ENCODE measurements around the gene PTGS1.

PTGS1 gene

GRCh38 chr9:122374885-122375420 lies 4.1 kb downstream of the PTGS1 start:
- no peak for DNase-seq (ENCODE audit: low read depth)

- no peak for DNase-seq (ENCODE audit: low read depth)
Measured at GRCh38 chr9:122376796-122377195, 6.0 kb downstream of the PTGS1 start.

DNA sequence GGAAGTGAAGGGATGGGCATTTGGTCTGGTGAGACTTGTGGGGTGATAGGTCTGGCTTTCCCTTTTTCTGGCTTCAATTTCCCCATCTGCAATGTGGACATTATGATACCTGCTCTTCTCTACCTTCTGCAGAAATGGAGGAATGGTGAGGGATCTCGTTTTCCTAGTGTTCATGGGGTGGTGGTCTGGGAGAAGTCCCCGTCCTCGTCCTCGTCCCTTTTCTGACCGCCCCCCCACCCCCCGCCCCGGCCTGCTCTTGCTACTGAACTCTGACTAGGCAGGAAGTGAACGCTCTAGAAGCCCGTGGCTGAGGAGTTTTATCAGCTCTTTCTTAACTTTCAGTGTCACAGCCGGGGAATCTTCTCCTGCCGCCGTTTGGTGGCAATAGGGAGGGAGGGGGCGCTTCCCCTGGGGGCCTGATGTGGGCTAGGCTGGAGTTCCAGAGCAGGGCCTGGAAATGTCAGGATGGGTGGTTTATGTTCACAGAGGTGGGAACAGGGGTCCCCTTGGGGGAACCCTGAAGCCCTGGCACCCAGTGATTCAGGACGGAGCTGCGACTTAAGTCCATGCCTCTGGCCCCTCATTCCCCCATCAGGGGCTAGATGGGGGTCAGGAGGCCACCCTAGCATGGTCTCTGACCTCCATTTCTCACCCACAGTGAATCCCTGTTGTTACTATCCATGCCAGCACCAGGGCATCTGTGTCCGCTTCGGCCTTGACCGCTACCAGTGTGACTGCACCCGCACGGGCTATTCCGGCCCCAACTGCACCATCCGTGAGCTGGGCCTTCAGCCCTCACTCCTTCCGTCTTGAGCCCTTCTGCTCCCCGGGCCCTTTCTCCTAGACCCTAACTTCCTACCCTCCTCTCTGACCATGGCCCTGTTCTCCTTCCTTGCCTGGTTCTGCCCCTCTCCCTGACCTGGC lies 6.7 kb downstream of the PTGS1 start:
- no peak for DNase-seq (ENCODE audit: low read depth)

- no peak for DNase-seq (ENCODE audit: low read depth)
Measured at GRCh38 chr9:122378236-122378635, 7.4 kb downstream of the PTGS1 start.

GRCh38 chr9:122379340-122379739 lies 8.5 kb downstream of the PTGS1 start:
- no peak for DNase-seq (ENCODE audit: low read depth)

DNA sequence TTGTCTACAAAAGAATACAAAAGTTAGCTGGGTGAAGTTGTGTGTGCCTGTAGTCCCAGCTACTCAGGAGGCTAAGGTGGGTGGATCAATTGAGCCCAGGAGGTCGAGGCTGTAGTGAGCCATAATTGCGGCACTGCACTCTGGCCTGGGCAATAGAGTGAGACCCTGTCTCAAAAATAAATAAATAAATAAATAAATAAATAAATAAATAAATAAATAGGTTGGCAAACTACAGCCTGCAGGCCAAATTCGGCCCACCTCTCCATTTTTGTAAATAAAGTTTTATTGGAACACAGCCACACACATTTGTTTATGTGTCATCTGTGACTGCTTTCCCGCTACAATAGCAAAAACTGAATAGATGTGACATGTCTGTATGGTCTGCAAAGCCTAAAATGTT lies 9.5 kb downstream of the PTGS1 start:
- no peak for DNase-seq (ENCODE audit: low read depth)

GRCh38 chr9:122381206-122381950 lies 10.6 kb downstream of the PTGS1 start:
- no peak for DNase-seq (ENCODE audit: low read depth)

GRCh38 chr9:122382901-122383850 lies 12.4 kb downstream of the PTGS1 start:
- no peak for DNase-seq (ENCODE audit: low read depth)

- DNase-seq (ENCODE audit: low read depth): no peak
Measured at GRCh38 chr9:122383992-122384461, 13.2 kb downstream of the PTGS1 start.

DNA sequence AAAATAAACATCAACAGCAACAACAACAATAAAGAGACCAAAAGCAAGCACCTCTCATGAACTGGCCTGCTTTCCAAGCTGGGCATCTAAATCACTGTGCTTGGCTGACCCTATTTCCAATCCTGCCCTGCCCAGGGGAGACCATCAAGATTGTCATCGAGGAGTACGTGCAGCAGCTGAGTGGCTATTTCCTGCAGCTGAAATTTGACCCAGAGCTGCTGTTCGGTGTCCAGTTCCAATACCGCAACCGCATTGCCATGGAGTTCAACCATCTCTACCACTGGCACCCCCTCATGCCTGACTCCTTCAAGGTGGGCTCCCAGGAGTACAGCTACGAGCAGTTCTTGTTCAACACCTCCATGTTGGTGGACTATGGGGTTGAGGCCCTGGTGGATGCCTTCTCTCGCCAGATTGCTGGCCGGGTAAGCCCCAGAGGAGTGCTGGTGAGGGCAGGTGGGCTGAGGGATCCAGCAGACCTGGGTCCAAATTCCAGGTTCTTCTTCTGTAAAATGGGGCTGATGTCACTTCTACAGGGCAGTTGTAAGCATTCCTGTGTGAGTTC lies 15.6 kb downstream of the PTGS1 start:
- DNase-seq (ENCODE audit: low read depth): no peak

GRCh38 chr9:122387536-122387935 lies 16.7 kb downstream of the PTGS1 start:
- DNase-seq (ENCODE audit: low read depth): no peak

DNA sequence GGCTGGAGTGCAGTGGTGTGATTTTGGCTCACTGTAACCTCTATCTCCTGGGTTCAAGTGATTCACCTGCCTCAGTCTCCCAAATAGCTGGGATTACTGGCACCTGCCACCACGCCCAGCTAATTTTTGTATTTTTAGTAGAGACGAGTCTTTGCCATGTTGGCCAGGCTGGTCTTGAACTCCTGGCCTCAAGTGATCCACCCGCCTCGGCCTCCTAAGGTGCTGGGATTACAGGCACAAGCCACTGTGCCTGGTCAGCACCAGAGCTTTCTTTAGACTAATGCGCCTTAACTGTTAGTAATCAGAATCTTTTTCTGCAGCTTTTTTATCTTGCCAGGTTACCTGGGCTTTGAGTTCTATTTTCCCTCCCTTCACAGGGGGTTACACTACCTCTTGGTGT lies 18.4 kb downstream of the PTGS1 start:
- DNase-seq (ENCODE audit: low read depth): no peak

DNA sequence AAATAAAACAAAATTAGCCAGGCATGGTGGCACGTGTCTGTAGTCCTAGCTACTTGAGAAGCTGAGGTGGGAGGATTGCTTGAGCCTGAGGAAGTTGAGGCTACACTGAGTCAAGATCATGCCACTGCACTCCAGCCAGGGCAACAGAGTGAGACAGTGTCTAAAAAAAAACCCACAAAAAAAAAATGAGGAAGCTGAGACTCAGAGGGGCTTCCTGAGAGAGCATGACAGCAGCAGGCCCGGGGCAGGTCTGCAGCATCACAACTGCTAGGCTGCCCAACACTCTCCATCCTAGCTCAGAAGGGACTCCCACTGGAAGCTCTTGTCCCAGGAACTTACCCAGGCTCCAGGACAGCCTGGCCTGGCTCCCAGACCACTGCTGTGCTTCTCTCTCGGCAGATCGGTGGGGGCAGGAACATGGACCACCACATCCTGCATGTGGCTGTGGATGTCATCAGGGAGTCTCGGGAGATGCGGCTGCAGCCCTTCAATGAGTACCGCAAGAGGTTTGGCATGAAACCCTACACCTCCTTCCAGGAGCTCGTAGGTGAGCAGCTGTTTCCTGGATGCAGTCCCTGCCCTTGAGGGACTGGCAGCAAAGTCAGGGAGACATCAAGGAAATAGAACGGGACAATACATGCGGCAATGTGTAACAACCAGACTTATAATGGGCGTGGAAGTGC lies 19.1 kb downstream of the PTGS1 start:
- no peak for DNase-seq (ENCODE audit: low read depth)

GRCh38 chr9:122392284-122392683 lies 21.5 kb downstream of the PTGS1 start:
- DNase-seq (ENCODE audit: low read depth): no peak

DNA sequence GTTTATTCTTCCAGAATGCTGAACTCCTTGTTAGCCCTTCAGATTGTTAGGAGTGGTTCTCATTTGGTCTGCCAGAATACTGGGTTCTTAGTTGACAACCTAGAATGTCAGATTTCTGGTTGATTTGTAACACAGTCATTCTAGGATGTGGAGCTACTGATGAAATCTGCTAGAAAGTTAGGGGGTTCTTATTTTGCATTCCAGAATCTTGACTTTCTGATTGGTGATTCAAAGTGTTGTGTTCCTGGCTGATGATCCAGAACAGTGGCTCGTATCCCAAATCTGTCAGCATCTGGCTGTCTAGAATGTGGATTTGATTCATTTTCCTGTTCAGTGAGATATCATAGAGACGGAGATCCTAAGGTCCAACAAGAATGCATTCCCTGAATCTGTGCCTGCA lies 21.9 kb downstream of the PTGS1 start:
- DNase-seq (ENCODE audit: low read depth): no peak

- DNase-seq (ENCODE audit: low read depth): no peak
Measured at GRCh38 chr9:122393284-122393983, 22.6 kb downstream of the PTGS1 start.

DNA sequence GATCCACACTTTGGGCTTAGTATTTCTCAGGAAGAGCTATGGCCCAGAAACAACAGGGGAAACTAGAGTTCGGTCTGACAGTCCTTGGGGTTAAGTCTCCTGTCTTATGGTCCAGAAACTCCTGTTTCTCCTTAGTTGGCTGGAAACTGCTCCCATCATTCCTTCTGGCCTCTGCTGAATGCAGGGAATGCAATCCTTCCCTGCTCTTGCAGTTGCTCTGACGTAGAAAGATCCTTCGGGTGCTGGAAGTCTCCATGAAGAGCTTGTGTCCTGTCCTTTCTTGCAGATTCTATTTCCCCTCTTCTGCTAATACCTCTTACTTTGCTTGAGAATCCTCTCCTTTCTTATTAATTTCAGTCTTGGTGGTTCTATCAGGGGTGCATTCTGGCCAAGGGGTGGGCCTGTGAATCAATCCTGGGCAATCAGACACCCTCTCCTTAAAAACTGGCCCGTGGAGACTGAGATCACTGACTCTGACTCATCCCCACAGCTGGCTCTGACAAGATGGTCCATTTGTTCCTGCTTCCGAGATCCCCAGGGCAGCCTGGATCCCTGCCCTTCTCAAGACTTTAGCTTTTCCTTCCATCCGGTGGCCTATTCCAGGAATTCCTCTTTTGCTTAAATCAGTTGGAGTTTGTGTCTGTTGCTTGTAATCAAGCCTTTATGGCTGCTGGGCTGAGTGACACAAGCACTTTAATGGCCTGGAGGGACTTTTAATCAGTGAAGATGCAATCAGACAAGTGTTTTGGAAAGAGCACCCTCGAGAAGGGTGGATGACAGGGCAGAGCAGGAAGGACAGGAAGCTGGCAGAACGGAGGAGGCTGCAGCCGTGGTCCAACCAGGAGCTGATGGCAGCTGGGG lies 23.7 kb downstream of the PTGS1 start:
- DNase-seq (ENCODE audit: low read depth): no peak

DNA sequence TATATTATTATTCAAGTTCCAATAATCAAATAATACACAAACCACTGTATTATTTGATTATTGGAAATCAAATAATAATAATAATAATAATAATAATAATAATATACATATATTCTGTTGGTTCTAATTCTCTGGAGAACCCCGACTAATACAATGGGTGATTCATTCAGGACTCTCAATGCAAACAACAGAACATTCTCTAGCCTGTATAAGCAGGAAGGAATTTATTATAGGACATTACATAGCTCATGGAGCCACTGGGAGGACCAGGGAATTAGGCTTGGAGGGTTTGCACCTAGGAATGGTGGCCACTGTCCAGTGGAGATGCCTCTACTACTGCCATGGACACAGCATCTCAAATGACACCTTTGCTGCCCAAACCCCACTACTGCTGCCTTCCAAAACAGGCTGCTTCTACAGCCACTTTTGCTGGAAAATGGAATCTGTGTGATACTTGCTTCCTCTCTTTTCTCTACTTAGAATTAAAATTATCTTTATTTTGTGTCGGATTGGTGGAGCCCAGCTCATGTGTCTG lies 25.9 kb downstream of the PTGS1 start:
- DNase-seq (ENCODE audit: low read depth): no peak

DNA sequence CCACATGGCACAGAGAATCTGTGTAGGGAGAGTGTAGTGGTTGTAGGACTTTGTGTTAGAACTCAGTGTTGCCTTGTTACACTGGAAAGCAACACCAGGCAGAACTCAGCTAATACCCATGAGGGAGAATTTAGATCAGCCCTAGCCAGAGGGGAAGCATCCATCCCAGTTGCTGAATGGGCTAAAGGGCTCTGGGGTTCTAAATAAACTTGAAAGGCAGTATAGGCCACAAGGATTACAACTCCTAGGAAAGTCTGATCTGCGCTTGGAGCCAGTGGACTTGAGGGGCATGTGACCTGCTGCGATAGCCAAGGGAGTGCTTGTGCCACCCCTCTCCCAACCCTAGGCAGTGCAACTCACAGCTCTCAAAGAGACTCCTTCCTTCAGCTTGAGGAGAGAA lies 26.9 kb downstream of the PTGS1 start:
- no peak for DNase-seq (ENCODE audit: low read depth)

Data from stimulated activated CD8-positive, alpha-beta memory T cell treated with anti-CD3 and anti-CD28 coated beads, Interleukin-12 subunit alpha, Interleukin-12 subunit beta, amount 100 ng/mL, for 1 hour (primary cell).